Dedifferentiated amniotic fluid mesenchymal stem cell (primary cell): ENCODE data around the gene FCRL2.

Experiments used
- DNase-seq: peaks from one replicate; pipeline ENCODE4 v3.0.0-alpha.2; 2016; ENCODE audit errors: extremely low spot score

FCRL2 gene

DNA sequence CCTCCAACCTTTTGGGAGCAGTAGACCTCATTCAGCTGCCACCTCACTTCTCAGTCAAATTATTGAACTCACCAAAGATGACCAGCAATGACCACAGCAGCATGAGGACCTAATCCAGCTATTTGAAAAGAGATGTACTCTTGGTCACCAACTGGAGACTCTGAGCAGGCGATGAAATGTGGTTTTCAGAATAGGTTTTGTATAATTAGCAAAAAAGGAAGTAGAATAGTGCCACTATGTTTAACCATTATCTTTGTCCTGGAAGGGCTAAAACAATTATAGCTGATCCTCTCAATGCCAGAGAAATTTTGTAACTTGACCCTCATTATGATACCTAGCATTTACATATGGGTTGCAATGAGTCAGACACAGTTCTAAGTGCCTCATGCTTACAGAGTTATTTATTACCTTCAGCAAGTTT, at the start of gene FCRL2:
Gene FCRL2 (minus strand): TSS at position 162 of the 421 bp plus-strand sequence. CDS start 59 bp downstream, at position 103.
- no peak for DNase-seq

GRCh38 chr1:157820299-157820698, 43.4 kb upstream of the FCRL2 start:
- DNase-seq, result no peak

DNA sequence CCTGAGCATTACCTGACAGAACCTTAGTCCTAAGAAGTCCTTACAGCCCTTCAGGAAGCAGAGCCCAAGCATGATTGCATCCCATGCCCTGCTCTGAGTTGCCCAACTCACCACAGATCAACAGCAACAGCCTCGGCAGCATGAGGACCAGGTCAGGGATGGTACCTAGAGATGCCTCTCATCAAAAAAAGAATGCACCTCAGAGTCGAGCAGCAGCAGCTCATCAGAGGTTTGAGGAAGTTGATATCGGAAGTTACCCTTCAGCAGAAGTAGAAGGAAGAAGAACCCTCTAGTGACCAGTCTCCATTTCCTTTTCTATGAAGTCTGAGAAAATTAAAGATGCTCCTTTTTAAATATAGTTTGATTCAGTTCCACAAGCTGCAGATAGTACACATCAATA, 43.0 kb upstream of the FCRL2 start, which contains the start of gene FCRL1:
Gene FCRL1 (minus strand): TSS at position 225 of the 400 bp plus-strand sequence. CDS start 83 bp downstream, at position 142.
- DNase-seq, result no peak

DNA sequence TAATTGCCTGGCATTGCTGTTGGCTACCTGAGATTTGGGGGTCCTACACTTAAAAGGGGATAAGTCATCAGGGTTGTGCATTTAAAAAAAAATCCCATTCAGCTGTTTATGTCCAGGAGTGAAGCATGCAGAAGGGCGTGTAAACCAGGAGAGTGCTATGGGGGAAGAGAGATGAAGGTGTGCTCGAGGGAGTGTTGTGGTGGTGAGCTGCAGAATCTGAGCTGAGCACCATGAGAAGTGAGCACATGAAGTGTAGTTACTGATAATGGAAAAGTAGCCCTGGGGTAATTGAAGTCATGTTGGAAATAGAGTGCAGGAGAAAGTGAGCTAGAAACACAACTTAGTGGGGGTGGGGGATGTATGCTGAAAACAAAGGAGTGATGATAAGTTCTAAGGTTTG, 42.3 kb upstream of the FCRL2 start:
- DNase-seq, result no peak

DNA sequence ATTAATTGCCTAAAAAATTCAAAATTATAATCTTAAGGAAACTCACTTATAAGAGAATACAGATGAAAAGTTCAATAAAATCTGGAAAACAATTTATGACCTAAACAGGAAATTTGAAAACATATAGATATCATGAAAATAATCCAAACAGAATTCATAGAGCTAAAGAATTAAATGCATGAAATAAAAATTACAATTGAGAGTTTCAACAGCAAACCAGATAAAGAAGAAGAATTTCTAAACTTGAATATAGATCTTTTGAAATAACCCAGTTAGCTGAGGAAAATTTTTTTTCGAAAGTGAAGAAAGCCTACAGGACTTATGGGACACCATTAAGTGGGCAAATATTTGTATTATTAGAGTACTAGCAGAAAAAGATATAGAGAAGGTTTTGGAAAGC, 36.3 kb upstream of the FCRL2 start:
- no peak for DNase-seq

GRCh38 chr1:157806431-157807149, 29.7 kb upstream of the FCRL2 start:
- DNase-seq, result no peak

GRCh38 chr1:157803851-157804250, 26.9 kb upstream of the FCRL2 start:
- DNase-seq, result no peak

DNA sequence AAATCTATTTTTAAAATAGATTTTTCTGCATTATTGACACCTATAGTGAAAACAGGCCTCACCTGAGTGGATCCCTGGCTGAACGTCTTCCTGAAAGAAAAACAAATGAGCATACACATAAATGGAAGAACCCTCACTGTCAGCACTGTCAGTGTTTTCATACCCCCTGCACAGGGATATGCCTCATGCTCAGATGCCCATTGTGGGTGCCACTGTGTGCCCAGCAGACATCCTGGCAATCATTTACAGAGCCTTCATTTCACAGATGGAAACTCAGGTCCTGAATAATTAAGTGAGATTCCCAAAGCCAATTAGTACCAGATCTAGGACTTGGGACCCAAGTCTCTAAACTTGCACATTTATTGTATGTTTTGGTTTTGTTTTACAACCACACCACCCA, 23.1 kb upstream of the FCRL2 start:
- DNase-seq, result no peak

DNA sequence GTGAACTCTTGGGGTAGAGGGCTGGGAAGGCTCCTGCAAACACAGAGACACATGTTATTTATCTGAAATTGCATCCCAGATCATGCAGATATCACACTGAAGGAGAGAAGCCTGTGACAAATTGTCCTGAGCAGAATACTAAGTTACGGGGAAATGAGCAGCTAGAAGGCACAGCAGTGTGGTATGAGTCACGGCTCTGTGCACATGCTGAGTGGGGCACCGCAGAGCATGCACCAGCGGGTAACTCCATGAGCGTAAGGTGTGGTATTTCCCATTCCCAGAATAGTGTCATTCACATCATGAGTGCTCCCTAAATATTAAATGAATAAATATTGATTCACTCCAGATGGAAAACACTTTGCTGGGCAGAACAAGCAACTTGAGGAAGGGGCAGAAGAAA, 21.3 kb upstream of the FCRL2 start:
- no peak for DNase-seq

- DNase-seq, result no peak
Measured at GRCh38 chr1:157785248-157785647, 8.3 kb upstream of the FCRL2 start.

DNA sequence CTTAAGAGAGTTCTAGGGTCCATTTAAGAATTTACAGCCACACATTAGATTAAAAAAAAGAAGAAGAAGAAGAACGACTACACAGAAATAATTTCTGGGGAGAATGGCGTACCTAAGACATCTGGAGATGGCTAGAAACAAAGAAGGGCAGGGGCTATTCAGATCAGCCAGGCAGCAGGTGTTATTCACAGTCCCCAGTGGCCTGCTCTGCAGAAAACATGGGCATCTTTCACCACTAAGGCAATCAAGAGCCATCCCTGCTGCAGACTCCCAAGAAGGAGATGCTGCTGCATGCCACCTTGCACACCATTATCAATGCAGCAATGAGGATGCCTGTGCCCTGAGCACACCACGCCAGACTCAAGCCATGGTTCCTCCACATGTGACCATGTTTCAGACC, 7.9 kb upstream of the FCRL2 start:
- no peak for DNase-seq

- no peak for DNase-seq
Measured at GRCh38 chr1:157782931-157783330, 6.0 kb upstream of the FCRL2 start.

- DNase-seq, result no peak
Measured at GRCh38 chr1:157781048-157781447, 4.1 kb upstream of the FCRL2 start.

- DNase-seq, result no peak
Measured at GRCh38 chr1:157775101-157775870, 1.6 kb downstream of the FCRL2 start.

DNA sequence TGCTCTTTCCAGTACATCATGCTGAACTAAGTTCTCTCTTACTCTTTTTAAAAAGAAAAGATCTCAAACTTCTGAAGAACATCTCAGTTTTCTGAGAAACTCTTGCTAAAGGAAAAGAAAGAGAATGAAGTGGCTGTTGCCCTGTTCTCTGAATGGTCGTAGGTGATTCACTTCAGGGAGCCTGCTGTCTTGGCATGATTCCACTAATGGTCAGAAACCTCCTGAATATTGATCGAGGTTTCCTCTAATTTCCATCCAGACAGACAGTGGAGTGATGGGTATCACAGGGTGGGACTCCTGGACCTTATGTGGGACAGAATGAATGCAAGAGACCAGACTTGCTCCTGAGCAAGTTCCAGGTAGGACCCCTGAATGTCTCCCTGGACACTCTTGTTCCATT, 2.5 kb downstream of the FCRL2 start:
- DNase-seq, result no peak

- DNase-seq, result no peak
Measured at GRCh38 chr1:157773493-157774350, 3.2 kb downstream of the FCRL2 start.

DNA sequence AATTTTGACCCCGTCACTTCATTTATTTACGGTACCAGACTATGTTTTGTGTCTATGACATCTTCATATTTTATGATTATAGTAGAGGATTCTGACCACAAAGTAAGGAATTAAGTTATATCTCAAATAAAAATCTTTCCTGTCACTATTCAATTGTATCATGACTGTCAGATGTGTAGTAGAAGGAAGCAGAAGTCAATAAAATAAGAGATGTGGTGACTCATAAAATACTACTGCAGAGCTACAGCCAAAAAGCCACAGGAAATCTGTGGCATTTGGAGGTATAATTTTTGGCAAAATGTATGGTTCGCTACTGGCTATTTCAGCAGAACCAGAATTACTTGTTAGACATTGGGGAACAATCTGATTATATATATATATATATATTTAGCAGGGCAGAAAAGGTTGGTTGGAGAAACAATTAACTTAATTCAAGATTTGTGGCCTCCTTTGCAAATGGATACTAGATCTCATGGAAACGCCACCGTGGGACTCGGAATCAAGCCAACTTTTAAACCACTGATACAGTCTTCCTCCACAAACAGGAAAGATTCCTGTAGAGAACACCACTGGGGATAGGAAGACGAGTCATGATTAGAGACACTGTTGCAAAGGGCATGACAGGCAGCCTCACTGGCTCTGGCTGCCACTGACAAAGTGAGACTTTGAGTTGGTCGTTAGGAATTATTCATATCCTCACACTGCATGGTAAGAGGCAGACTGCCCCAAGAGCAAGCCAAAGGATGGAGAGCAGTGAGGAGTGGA, 5.1 kb downstream of the FCRL2 start:
- DNase-seq, result no peak

DNA sequence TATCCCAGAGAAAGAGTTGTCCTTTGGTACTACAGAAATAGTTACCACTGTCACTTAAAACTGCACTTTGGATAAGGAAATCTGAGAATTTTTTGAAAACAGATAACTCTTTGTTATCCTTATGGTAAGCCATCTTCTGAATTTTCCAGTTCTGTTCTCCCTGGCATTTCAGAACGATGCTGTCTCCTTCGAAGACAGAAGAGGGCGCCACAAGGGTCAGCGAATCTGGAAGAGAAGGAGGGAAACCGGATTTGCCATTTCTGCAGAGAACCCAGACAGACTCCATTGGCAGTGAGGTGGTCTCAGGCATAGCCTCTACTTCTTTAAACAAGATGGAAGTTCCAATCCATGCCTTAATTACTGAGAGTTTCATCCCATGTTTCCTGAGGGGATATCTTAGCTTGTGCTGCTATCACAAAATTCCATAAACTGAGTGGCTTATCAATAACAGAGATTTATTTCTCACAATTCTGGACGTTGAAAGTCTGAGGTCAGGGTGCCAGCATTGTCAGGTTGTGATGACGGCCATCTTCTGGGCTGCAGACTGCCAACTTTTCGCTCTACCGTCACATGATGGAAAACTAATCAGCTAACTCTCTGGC, 6.4 kb downstream of the FCRL2 start:
- DNase-seq, result no peak

DNA sequence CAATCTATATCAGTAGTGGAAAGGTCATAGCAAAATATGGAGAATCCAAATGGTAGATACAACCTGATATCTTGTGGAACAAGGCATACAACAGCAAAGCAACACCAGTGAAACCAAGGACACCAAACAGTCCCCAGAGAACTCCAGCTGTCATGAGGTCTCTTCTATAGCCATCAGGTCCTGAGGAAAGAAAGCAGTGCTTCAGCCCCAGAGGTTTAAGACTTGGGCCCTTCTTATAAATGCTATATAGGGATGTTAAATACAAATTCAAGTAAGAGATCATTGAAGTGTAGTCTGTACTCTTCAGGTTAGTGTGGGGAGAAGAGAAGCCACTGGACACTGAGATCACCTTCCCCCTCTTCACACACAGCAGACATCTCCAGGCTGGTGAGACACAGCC, 10.1 kb downstream of the FCRL2 start:
- DNase-seq, result no peak

GRCh38 chr1:157758018-157758417, 18.9 kb downstream of the FCRL2 start:
- DNase-seq, result no peak

DNA sequence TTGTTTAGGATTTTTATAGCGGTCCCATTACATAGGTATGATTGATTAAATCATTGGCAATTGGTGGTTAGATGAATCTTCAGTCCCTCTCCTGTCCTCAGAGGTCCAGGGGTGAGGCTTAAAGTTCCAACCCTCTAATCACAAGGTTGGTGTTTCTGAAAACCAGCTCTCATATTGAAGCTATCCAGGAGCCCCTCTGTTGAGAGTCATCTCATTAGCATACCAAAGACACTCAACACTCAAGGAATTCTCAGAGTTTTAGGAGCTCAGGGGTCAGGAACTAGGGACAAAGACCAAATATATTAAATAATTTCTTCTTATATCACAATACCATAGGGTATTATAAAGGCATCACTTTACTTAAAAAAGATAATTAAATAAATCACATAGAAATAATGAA, 23.3 kb downstream of the FCRL2 start:
- DNase-seq, result no peak
